Duodenal mucosa (tissue), 2 donors: ENCODE data around the gene TRIM66.

Experiments used
- H3K27ac ChIP-seq: one replicate; pipeline ENCODE4 v1.7.0; 2013; ENCODE audit warnings: low read depth, low read length
- H3K27me3 ChIP-seq, 2 donors: one replicate each; pipeline ENCODE4 v1.7.0; 2013; ENCODE audit warnings: low read length in 2 of 2, control low read depth in 1 of 2; ENCODE audit not compliant: insufficient read depth in 2 of 2, control insufficient read depth in 1 of 2
- H3K36me3 ChIP-seq, 2 donors: one replicate each; pipeline ENCODE4 v1.7.0; 2013; ENCODE audit warnings: low read length in 2 of 2, control low read depth in 1 of 2; ENCODE audit not compliant: insufficient read depth in 2 of 2, control insufficient read depth in 1 of 2
- H3K4me1 ChIP-seq, 2 donors: one replicate each; pipeline ENCODE4 v1.7.0; 2013; ENCODE audit warnings: low read length in 2 of 2, control low read depth in 1 of 2; ENCODE audit not compliant: insufficient read depth in 2 of 2, control insufficient read depth in 1 of 2
- H3K4me3 ChIP-seq, 2 donors: one replicate each; pipeline ENCODE4 v1.7.0; 2013; ENCODE audit warnings: low read length in 2 of 2, low read depth in 1 of 2
- H3K9ac ChIP-seq, 2 donors: one replicate each; pipeline ENCODE4 v1.7.0; 2013; ENCODE audit warnings: low read length in 2 of 2, low read depth in 1 of 2
- H3K9me3 ChIP-seq, 2 donors: one replicate each; pipeline ENCODE4 v1.7.0; 2013; ENCODE audit warnings: low read length in 2 of 2, control low read depth in 1 of 2; ENCODE audit not compliant: control insufficient read depth in 1 of 2

The TRIM66 gene

DNA sequence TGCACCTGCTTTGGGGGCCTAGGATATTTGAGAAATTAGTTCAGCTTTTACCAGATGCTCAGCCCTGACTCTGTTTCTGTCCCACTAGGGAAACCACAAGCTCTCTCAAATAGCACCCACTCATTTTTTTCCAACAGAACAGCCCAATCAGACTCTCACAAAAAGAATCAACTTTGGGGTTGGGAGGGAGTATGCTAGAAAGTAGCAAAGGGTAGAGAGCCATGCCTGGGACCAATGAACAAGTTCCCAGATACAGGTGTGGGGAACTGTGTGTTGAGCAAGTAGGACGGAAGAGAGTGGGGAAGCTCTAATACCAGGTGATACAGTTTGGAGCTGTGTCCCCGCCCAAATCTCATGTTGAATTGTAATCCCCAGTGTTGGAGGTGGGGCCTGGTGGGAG lies 41.1 kb downstream of the TRIM66 start:
- H3K9me3 ChIP-seq, result peaks cover 0 to 5% of the 10 kb centered on the region in 2 donors
- no peak overlapping the region for H3K27ac ChIP-seq
- no peaks in the 10 kb centered on the region for H3K27me3 ChIP-seq
- no peak overlapping the region for H3K4me3 ChIP-seq
- H3K9ac ChIP-seq, result no peak overlapping the region
- peaks cover 2 to 8% of the 10 kb centered on the region in 2 donors for H3K4me1 ChIP-seq
- H3K36me3 ChIP-seq, result peaks cover 20 to 53% of the 10 kb centered on the region in 2 donors

- no peaks in the 10 kb centered on the region for H3K27me3 ChIP-seq
- peaks cover 19 to 52% of the 10 kb centered on the region in 2 donors for H3K36me3 ChIP-seq
- H3K4me1 ChIP-seq, result peaks cover 2 to 8% of the 10 kb centered on the region in 2 donors
- no peak overlapping the region for H3K4me3 ChIP-seq
- peaks cover 0 to 7% of the 10 kb centered on the region in 2 donors for H3K9me3 ChIP-seq
- H3K9ac ChIP-seq, result no peak overlapping the region
- no peak overlapping the region for H3K27ac ChIP-seq
Observed at GRCh38 chr11:8640267-8640906, 42.1 kb downstream of the TRIM66 start.

DNA sequence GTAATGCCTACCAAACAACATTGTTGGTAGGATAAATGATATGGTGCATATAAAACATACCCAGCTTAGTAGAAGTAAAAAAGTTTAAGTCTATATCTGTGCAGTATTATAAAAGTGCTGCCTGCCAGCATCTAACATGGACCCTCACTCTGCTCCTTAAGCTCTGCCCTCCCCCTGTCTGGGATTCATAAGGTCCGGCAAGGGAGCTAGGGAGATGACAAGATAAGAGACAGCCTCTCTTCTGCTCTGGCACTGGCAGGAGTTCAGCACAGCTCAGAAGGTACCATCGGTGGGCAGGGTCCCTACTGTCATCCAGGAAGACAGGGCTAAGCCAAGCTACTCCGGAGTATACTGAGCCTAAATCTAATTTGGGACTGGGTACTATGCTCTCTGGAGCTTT lies 42.8 kb downstream of the TRIM66 start:
- H3K4me3 ChIP-seq, result no peak overlapping the region
- H3K9me3 ChIP-seq, result peaks cover 0 to 7% of the 10 kb centered on the region in 2 donors
- no peak overlapping the region for H3K9ac ChIP-seq
- no peaks in the 10 kb centered on the region for H3K27me3 ChIP-seq
- H3K27ac ChIP-seq, result no peak overlapping the region
- H3K4me1 ChIP-seq, result peaks cover 2 to 8% of the 10 kb centered on the region in 2 donors
- H3K36me3 ChIP-seq, result peaks cover 19 to 52% of the 10 kb centered on the region in 2 donors

GRCh38 chr11:8638300-8638699 lies 44.2 kb downstream of the TRIM66 start:
- peaks cover 2 to 8% of the 10 kb centered on the region in 2 donors for H3K4me1 ChIP-seq
- no peak overlapping the region for H3K9ac ChIP-seq
- H3K27me3 ChIP-seq, result no peaks in the 10 kb centered on the region
- peaks cover 0 to 7% of the 10 kb centered on the region in 2 donors for H3K9me3 ChIP-seq
- no peak overlapping the region for H3K27ac ChIP-seq
- H3K4me3 ChIP-seq, result no peak overlapping the region
- peaks cover 10 to 57% of the 10 kb centered on the region in 2 donors for H3K36me3 ChIP-seq

GRCh38 chr11:8636127-8636526 lies 46.3 kb downstream of the TRIM66 start:
- Histone ChIP-seq H3K4me3 (no peak overlapping the region), H3K9me3 (peaks cover 0 to 7% of the 10 kb centered on the region in 2 donors), H3K27ac (no peak overlapping the region), H3K27me3 (no peaks in the 10 kb centered on the region), H3K36me3 (peaks cover 13 to 53% of the 10 kb centered on the region in 2 donors), H3K9ac (no peak overlapping the region), H3K4me1 (peaks cover 0 to 2% of the 10 kb centered on the region in 2 donors)

DNA sequence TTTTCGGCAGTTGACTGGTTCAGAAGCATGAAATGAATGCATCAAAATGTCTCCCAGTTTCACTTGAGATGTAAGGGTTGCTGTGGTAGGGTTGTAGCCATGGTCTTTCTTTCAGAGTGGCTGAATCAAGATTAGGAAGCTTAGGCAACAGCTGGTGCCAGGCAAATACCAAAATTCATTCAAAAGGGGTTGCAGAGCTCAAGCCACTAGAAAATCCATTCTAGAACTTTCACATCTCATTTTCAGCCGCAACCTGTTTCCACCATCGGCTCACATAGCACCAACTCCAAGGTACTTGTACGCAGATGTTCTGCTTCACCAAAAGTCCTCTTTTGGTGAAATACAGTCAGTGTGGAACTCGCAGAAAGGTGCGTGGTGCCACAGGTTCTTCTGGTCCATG lies 48.0 kb downstream of the TRIM66 start:
- H3K36me3 ChIP-seq, result peaks cover 13 to 48% of the 10 kb centered on the region in 2 donors
- no peak overlapping the region for H3K27ac ChIP-seq
- H3K9me3 ChIP-seq, result peaks cover 0 to 7% of the 10 kb centered on the region in 2 donors
- no peak overlapping the region for H3K9ac ChIP-seq
- no peaks in the 10 kb centered on the region for H3K4me1 ChIP-seq
- no peak overlapping the region for H3K4me3 ChIP-seq
- no peaks in the 10 kb centered on the region for H3K27me3 ChIP-seq

DNA sequence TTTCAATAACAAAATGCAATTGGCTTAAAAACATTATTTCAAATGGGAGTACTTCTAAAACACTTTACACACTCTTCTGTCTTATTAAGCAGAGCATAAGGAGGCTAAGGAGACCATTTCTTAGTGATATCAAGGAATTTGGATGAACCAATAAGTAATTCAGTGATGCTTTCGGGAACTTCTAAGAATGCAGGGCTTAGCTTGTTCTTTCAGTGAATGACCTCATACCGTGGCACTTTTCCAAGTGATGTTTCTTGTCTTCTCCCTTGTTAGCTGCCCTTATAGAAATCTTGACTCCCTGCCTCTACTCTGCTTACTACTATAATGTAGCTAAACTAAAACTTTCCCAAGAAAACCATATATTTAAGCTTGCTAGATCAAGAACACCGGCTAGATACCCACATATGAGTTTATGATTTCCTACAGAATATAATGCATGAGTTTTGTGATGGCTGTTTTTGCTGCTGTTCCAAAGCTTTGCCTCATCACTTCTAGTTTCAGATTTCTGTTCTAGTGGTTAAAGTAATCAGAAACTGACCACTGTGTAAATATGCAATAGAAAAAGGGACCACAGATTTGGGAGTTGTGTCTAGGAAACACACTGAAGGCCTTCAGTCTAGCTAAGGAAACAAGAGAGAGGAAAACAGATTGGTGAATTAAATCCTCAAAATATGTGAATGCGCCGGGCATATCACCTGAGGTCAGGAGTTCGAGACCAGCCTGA lies 50.9 kb downstream of the TRIM66 start:
- Histone ChIP-seq H3K27ac (no peak overlapping the region), H3K9me3 (peaks cover 0 to 5% of the 10 kb centered on the region in 2 donors), H3K36me3 (peaks cover 7 to 30% of the 10 kb centered on the region in 2 donors)

DNA sequence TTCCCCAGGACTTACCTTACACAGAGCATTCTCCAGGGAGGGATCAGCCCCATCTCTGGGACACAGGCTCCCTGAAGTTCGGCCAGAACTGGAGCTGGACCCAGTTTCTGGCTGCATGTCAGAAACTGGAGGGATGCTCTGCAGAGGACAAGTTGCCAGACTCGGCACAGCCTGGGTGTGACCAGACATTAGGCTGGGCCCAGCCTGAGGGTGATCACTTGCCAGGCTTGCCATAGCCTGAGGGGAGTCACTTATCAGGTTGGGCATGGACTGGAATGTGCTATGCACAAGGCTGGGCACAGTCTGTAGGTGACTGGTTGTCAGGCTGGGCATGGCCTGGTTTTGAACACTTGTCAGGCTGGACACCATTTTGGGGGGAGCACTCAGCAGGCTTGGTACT lies 57.8 kb downstream of the TRIM66 start:
- H3K9ac ChIP-seq, result no peak overlapping the region
- H3K4me3 ChIP-seq, result no peak overlapping the region
- H3K36me3 ChIP-seq, result peaks cover 13 to 47% of the 10 kb centered on the region in 2 donors
- no peaks in the 10 kb centered on the region for H3K9me3 ChIP-seq
- no peaks in the 10 kb centered on the region for H3K27me3 ChIP-seq
- H3K4me1 ChIP-seq, result no peaks in the 10 kb centered on the region
- no peak overlapping the region for H3K27ac ChIP-seq

More for the DNA sequence above, 50.9 kb downstream of the TRIM66 start:
- Histone ChIP-seq H3K27me3 (no peaks in the 10 kb centered on the region), H3K9ac (no peak overlapping the region), H3K4me3 (no peak overlapping the region), H3K4me1 (no peaks in the 10 kb centered on the region)

DNA sequence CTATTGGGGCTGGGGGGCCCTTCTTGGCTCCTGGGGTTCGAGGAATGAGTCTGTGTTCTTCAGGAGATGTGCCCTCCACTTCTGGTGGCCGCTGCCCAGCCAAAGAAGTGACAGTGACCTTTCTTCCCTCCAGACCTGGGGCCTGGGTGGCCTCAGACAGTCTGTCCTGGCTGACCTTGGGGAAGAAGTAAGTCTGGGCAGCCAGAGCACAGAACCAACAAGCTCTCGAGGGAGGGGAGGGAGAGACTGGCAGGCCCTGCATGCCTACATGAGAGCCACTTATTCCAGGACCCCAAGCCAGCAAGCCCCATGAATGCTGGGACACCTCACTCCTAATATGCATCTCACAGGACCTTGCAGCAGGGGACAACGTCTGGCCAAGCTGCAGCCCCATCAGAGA lies 61.3 kb downstream of the TRIM66 start:
- Histone ChIP-seq H3K4me3 (no peak overlapping the region), H3K36me3 (peaks cover 25 to 73% of the 10 kb centered on the region in 2 donors), H3K27ac (no peak overlapping the region), H3K9ac (no peak overlapping the region), H3K27me3 (no peaks in the 10 kb centered on the region), H3K4me1 (no peaks in the 10 kb centered on the region), H3K9me3 (no peaks in the 10 kb centered on the region)

- Histone ChIP-seq H3K4me1 (no peaks in the 10 kb centered on the region), H3K27me3 (no peaks in the 10 kb centered on the region), H3K9me3 (no peaks in the 10 kb centered on the region), H3K4me3 (no peak overlapping the region), H3K9ac (no peak overlapping the region), H3K27ac (no peak overlapping the region), H3K36me3 (peaks cover 12 to 41% of the 10 kb centered on the region in 2 donors)
Observed at GRCh38 chr11:8617063-8617462, 65.4 kb downstream of the TRIM66 start.
